Hippocampal formation (tissue), 2 donors: Measurements from ENCODE around the gene CACNA1A.
"Not testable (repeated sequence)": the region's sequence is repeated elsewhere in the genome, so short reads cannot be mapped to it uniquely, and the experiment has no call there.

Experiments
- DNase-seq, 2 donors: peaks; one replicate each; lab custom pipeline; 2025; lab: John Stamatoyannopoulos, UW

The CACNA1A gene

GRCh38 chr19:13277104-13277809, 229.0 kb downstream of the CACNA1A start:
- DNase-seq = peak; percentile 34 to 64

GRCh38 chr19:13275016-13275722, 231.1 kb downstream of the CACNA1A start:
- DNase-seq = no peak

GRCh38 chr19:13270514-13271105, 235.7 kb downstream of the CACNA1A start:
- no peak for DNase-seq

- no peak for DNase-seq
Measured at GRCh38 chr19:13269348-13269747, 236.9 kb downstream of the CACNA1A start.

GRCh38 chr19:13267889-13268288, 238.4 kb downstream of the CACNA1A start:
- no peak for DNase-seq

- no peak for DNase-seq
Measured at GRCh38 chr19:13267131-13267530, 239.1 kb downstream of the CACNA1A start.

- DNase-seq = peak in 1 of 2 donors; percentile 4
Measured at GRCh38 chr19:13262450-13262849, 243.8 kb downstream of the CACNA1A start.

GRCh38 chr19:13260883-13261653, 245.2 kb downstream of the CACNA1A start:
- DNase-seq = no peak

- no peak for DNase-seq
Measured at GRCh38 chr19:13256918-13257317, 249.4 kb downstream of the CACNA1A start.

GRCh38 chr19:13256398-13256797, 249.9 kb downstream of the CACNA1A start:
- DNase-seq = not testable (repeated sequence)

- no peak for DNase-seq
Measured at GRCh38 chr19:13255719-13256059, 250.6 kb downstream of the CACNA1A start.

GRCh38 chr19:13255041-13255718, 251.1 kb downstream of the CACNA1A start:
- DNase-seq = no peak

GRCh38 chr19:13252569-13253335, 253.5 kb downstream of the CACNA1A start:
- no peak for DNase-seq

- no peak for DNase-seq
Measured at GRCh38 chr19:13244920-13245319, 261.4 kb downstream of the CACNA1A start.

GRCh38 chr19:13241231-13242104, 264.8 kb downstream of the CACNA1A start:
- no peak for DNase-seq

GRCh38 chr19:13240312-13241022, 265.8 kb downstream of the CACNA1A start:
- no peak for DNase-seq

GRCh38 chr19:13238891-13239534, 267.3 kb downstream of the CACNA1A start:
- DNase-seq = no peak

GRCh38 chr19:13234518-13234917, 271.8 kb downstream of the CACNA1A start:
- DNase-seq = no peak

- no peak for DNase-seq
Measured at GRCh38 chr19:13231663-13232062, 274.6 kb downstream of the CACNA1A start.
